NCI-H2107 (cell line): ENCODE data around the gene TMEM171.

Experiments
- DNase-seq: peaks from one replicate; lab custom pipeline; 2025; lab: John Stamatoyannopoulos, UW

Gene TMEM171, protein sequence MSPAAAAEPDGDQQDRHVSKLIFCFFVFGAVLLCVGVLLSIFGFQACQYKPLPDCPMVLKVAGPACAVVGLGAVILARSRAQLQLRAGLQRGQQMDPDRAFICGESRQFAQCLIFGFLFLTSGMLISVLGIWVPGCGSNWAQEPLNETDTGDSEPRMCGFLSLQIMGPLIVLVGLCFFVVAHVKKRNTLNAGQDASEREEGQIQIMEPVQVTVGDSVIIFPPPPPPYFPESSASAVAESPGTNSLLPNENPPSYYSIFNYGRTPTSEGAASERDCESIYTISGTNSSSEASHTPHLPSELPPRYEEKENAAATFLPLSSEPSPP

DNA sequence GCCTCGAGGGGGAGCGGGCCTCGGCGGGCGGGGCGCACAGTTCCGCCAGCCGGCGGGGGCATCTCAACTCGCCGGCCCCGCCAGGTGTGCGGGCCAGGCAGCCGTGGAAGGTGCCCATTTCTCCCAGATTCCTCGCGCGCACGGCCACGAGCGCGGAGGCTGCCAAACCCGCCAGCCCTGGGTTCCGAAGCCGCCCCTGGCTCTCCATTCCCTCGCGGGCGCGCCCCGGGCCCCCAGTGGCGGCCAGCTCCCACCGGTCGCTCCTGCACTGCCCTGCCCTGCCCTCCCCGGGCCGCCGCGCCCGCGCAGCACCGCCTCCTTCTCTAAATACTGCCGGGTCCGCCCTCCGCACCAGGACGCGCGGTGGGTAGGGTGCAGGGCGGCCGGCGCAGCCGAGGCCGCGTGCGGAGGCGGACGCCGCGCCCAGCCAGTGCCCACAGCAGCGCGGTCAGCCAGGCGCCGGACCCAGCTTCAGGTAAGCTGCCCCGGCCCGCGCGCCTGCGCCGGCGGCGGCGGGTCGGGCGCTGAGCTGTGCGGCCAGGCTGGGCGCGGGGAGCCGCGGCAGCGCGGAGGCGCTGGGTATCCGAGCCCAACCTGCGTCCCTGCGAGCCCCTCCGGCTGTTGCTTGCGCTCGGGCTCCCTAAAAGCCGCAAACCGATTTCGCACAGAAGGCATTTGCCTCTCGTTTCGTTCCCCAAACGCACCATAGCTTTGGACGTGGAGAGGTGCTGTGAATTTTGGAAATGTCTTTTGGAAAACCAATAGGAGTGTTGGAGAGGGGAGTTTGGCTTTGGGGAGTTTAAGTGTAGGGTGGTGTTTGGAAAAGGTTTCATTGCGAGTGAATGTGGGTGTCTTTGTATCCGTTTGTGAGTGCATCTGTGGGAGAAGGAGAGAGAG, at the start of gene TMEM171:
Gene TMEM171 (plus strand): TSS at position 354 of the 897 bp plus-strand sequence. CDS start 2,799 bp downstream, outside the sequence.
- no peak for DNase-seq

DNA sequence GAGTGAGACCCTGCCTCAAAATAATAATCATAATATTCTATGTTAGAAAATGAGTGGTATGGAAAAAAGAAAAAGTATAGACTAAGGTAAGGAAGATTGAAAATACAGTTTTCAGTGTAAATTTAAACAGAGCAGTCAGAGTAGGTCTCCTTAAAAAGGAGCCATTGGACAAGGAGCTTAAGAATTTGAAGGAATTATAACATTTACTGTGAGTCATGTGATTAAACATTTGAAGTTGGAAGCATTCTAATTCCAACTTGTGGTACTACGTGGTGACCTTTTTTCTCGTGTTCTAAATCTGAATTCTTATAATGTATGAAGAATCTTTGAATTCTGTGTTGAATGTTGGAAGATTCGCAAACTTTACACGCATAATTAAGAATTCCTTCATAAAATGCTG, 39.3 kb upstream of the TMEM171 start:
- DNase-seq, result no peak

DNA sequence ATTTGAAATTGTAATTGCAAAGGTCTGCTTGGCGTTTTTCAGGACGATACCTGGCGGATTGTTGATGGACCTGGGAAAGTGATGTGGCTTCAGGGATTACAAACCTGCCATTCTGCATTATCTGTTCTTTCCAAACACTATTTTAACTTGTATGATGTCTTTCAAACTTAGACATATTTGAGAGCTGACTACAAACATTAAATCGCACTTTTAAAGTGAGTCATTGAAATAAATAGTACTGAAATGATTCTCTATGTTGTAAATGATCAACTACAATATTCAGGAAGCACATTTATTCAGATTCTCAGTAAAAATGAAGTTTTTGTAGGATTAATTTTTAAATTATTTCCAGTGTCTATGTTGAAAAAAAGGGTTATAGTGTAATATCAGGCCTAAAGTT, 32.3 kb upstream of the TMEM171 start:
- no peak for DNase-seq

DNA sequence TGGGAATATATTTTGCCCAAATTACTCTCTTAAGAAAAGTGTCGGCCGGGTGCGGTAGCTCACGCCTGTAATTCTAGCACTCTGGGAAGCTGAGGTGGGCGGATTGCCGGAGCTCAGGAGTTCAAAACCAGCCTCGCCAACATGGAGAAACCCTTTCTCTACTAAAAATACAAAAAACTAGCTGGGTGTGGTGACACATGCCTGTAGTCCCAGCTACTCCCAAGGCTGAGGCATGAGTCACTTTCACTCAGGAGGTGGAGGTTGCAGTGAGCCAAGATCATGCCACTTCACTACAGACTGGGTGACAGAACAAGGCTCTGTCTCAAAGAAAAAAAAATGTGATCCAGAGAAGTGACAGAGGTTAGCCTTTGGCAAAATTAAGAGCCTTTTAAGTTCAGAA, 26.4 kb upstream of the TMEM171 start:
- DNase-seq, result no peak

DNA sequence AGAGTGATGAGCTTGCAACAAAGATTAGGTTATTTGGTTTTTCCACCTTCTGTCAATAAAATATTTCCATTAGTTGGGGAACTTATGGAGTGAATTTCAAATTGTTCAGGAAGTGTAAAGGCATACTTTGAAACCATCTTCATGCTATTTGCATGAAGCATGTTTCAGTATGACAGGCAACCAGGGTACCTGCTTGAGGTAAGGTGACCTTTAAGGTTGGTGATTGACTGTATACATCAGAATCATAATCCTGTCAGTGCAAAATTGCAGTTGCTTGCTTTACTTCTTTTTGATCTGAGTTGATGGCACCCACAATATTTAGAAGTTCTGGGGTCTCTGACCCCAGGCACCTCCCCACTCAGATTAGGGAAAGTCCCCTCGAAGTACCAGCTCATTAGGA, 26.0 kb upstream of the TMEM171 start:
- no peak for DNase-seq

DNA sequence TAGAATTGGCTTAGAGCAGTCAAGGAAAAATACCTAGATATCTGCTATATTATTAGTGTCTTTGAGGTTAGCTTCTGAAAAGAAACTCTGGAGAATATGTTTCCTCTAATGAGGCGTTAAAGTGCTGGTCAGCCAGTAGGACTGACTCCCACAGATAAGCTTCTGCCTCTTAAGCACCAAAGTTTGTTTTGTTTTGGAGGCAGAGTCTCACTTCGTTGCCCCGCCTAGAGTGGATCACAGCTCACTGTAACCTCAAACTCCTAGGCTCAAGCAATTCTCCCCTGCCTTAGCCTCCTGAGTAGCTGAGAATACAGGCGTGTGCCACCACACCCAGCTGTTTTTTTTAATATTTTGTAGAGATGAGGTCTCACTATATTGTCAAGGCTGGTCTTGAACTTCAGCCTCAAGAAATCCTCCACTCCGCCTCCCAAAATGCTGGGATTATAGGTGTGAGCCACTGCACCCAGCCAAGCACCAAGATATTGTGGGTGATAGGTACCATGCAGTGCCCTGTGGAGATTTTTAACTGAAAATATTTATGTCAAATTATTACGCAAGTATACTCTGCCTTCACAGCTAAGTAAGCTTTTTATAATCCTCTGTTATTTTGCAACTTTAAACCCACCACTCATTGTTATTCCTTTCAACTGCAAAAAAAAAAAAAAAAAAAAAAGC, 24.7 kb upstream of the TMEM171 start:
- no peak for DNase-seq

DNA sequence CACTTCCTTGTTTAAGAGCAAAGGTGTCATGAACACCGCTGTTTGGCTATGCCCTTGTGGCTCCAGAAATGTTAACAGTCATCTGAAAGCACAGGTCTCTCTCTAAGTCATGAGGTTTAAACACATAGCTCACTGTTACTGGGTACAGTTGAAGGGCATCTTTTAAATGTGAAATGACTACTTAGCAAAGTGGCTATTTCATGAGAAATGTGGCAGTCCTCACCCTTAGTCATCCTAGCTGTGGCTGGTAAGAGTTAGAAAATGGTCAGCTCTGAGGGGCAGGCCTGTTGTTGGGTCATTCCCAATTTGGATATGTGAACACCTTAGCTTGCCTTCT, 24.2 kb upstream of the TMEM171 start:
- DNase-seq, result no peak

DNA sequence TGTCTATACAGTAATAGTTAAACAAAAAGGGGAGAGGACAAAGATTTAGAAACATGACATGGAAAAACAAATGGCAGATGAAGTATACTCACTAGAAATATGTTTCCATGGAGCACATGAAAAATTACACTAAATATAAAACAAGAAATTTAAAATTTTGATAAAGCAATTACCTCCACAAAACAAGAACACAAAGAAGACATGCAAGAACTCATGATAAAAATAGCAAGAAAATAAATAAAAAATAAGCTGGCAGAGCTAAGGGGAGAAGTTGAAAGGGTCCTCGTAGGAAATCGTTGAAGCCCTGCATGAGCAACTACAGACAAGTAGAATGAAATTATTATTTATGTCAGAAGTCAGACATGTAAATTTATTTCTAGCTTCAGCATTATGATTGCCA, 22.6 kb upstream of the TMEM171 start:
- no peak for DNase-seq

DNA sequence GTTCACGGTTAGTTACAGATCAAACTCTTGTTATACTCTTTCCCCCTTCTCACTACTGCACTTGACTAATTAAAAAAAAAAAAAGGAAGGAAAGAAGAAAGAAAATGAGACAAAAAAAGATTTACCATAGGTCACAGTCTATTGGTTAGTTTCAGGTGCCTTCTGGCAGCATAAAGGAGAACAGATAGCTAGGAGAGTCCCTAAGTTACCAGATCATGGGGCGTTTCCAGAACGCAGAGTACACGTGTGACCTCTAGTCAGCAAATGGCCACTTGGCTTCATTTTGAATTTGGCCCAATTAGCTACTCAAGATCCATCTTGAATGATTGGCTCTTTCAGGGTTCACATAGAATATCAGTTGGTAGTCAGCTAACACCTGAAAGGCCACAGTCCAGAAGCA, 20.3 kb upstream of the TMEM171 start:
- DNase-seq, result no peak

DNA sequence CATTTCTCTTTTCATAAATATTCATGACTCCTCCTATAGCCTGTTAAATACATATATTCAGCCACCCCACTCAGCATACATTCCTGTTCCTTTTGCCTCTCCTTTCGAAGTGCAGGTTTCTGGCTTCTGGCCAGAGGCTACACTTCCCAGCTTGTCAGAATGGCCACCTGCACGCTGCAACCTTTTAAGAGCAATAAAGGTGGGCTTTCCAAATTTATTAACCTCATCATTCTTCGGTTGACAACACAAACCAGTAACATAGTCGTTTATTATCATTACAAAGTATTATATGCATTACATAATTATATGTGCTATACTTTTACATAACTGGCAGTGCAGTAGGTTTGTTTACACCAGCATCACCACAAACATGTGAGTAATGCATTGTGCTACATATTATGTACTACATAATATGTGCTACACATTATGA, 16.5 kb upstream of the TMEM171 start:
- DNase-seq, result no peak

DNA sequence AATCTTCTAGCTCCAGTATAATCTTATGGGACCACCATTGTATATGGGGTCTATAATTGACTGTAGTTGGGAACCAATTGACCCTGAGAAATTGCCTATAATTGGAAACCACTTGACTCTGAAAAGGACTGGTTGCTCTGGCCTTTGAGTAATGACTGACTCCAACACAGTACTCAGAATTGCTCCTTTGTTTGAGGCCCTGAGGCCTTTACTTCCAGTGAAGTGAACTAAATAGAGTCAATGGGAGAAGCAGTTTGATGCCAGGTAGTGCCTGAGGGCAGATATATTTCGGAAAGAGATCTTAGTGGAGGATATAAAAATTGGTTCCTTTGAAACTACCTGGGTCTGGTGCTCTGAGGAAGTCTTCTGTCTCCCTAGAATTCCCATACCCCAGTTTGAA, 16.0 kb upstream of the TMEM171 start:
- no peak for DNase-seq

DNA sequence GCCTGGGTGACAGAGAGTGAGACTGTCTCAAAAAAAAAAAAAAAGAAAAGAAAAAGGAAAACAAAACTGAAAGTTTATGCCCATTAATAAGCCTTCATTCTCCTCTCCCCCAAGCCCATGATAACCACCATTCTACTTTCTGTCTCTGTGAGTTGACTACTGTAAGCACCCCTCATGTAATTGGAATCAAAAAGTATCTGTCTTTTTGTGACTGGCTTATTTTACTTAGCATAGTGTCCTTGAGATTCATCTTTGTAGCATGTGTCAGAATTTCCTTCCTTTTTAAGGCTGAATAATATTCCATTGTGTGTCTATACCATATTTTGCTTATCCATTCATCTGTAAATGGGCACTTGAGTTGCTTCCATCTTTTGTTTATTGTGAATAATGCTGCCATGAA, 14.0 kb upstream of the TMEM171 start:
- no peak for DNase-seq

DNA sequence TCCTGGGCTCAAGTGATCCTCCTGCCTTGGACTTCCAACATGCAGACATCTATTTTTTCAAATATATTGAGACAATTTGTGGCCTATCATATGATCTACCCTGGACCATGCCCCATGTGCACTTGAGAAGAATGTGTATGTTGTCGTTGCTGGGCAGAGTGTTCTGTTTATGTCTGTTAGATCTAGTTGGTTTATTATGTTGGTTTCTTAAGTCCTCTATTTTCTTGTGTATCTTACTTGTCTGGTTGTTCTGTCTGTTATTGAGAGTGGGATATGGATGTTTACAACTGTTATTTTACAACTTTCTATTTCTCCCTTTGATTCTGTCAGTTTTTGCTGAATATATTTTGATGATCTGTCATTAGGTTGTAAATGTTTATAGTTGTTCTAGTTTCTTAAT, 10.2 kb upstream of the TMEM171 start:
- DNase-seq, result no peak

DNA sequence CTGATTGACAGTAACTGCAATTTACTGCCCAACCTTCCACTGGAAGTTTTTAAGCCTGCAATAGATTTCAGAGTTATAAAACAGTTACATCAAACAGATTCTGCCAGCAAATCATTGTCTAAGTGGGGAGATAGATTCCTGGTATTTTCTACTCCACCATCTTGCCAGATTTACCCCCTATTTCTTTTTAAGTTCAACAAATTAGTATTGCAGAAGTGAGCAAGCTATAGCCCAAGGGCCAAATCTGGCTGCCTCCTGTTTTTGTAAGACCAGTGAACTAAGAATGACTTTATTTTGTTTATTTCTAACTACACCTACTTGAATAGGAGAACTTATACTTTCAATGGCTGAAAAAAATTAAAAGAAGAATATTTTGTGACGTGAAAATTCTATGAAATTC, 8.8 kb upstream of the TMEM171 start:
- DNase-seq, result no peak

DNA sequence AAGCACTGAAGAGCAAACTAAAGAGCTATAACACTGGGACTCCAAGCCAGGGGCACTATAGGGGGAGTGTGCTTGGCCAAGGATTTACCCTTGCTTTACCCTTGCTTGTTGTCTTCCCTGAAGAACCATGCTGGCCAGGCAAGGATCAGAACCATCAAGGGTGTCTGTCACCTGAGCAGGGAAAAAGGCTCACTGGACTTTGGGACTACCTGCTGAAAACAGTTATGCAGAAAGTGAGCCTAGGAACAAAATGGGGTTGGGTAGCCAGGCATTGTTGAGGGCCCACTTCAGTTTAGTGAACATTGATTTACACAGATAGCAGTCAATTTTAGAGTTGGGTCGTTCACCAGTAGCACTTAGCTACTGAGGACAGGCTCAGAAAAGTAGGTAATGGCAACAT, 8.0 kb upstream of the TMEM171 start:
- no peak for DNase-seq

DNA sequence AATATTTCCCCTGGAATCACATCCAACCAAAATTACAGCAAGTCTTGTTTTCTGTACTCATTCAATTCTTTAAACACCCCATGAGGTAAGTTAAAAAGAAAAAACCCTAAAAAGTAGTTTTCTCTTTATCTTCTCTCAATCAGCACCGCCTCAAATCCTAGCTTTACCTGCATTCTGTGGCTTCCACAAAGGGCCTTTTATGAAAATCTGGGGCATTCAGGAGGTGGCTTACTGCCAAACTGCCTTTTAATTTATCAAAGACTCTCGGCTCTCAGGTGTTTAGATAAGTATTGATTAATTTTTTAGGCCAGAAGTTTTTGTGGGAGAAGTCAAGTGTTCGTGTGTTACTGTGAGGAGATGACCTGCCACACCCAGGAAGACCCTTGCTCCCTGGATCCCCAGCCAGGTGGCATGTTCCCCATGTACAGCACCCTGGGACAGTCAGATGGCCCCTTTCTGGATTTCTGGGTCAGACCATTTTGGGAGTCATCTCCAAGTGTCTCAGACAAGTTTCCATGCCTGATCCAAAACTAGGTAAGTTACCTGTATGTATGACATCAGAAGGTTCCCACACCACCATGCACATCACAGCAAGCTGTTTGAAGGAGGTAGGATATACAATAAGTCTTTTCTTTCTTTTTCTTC, 6.2 kb upstream of the TMEM171 start:
- no peak for DNase-seq

DNA sequence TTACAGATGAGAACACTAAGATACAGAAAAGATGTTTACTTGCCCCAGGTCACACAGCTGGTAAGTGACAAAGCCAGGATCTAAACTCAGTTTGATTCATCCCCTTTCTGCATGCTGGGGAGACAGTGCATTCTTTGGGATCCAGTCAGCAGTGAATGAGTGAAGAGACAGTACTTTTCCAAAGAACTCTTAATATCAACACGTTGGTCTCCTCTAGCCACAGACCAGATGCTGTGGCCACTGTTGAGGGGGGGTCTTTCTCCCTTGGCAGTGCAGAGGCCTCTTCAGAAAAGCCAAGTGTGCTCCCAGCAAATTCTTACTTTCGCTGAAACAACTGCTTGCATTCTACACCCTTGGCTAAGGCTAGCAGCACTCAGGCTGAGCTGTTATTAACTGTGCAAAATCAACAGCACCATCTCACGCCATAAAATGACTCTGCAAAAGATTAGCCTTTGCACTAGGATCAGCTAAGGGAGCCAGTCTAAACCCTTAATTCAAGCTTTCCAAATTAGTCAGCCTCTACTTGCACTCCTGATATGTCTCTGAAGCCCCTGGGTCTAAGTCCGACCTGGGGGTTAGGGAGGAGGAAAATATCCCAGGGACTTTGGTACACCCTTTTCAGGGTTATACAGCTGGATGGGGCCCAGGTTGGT, 4.8 kb upstream of the TMEM171 start:
- DNase-seq, result no peak

DNA sequence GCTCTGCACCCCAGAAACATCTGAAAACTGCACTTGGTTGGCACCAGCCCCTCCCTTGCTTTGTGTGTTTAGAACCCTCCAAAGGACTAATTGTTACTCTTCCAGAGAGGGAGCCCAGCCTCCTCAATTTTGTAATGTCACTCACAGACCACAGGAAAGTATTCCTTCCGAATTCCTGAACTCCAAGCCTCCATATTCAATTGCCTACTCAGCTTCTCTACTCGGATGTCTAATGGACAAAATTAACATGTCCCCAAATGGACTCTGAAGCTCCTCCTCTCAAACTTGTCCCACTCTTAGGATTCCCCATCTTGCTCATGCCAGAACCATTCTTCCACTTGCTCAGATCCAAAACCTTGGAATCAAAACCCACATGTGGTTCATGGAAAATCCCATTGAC, 3.9 kb upstream of the TMEM171 start:
- DNase-seq, result no peak

DNA sequence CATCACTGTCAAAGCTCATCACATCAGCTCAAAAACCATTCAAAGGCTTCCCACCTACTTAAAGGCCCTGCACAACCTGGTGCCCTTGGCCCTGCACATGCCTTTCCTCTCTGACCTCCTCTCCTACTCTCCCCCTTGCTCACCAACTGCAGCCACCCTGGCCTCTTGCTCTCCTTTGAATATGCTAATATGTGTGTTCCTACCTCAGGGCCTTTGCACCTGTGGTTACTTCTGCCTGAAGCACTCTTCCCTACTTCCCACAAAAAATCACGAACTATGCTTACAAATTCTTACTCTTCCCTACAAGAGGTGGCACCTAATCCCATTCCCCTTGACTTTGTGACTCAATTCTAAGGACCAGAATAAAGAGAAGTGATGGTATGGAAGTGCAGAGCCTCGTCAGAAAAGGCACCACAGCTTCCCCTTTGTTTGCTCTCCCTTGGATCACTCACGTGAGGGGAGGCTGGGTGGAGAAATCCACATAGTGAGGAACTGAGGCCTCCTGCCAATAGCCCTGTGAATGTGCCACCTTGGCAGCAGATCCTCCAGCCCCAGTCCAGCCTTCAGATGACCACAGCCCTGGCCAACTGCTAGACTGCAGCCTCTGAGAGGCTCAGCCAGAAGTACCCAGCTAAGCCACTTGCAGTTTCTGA, 3.2 kb upstream of the TMEM171 start:
- DNase-seq, result no peak

DNA sequence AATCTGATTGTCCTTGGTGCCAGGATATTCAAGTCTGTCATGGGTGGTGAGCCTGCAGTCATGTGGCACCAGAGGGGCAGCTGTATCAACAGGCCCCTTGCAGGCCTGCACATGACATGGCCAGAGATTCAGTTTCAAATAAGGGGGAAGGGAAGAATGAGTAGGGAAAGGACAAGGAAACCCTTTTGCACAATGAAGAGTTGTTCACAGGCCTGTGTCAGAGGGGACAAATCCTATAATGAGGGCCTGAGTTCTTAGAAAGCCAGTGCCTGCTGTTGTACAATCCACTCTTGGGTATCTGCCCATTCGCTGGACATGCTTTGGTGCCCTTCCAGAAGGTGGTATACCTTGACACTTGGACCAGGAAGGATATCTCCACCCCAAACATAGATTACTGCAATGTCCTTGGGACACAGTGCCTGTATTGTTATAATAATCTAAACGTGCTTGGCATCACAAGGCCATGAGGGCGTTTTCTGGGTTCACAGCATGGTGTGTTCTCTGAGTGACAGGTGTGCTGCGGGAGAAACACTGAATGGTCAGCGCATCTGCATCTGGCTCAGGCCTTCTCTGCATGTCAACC, 1.9 kb upstream of the TMEM171 start:
- no peak for DNase-seq
